AG04449 (cell line): ENCODE results near the gene HOXD11.
A peak's percentile ranks its signal among the peaks of the same experiment; 100 is the strongest.

Source experiments
- CTCF ChIA-PET: fragments of 350-600 bp; formaldehyde crosslinking; extraction: SDS; loops from one replicate; lab custom pipeline; 2021; ENCODE audit warnings: antibody characterized with exemption; lab: Yijun Ruan, JAX
- POLR2A ChIA-PET: fragments of 400-600, 350-600 bp; formaldehyde crosslinking; extraction: SDS; loops from one replicate; lab custom pipeline; 2020; ENCODE audit warnings: antibody characterized with exemption, inconsistent platforms; lab: Yijun Ruan, JAX
- DNase-seq: peaks from one replicate; pipeline ENCODE4 v3.0.0-alpha.2; 2010; ENCODE audit warnings: low read depth, low spot score
- H3K4me3 ChIP-seq: 2 replicates; pipeline ENCODE4 v1.5.1; 2011; ENCODE audit warnings: low read depth, mild to moderate bottlenecking, control low read depth, low read length
- TF ChIP-seq, protein P1 (sequence below): IDR thresholded peaks from one replicate; pipeline ENCODE4 v1.5.1; 2011; ENCODE audit warnings: mild to moderate bottlenecking, moderate library complexity, low read length, control low read depth, inconsistent platforms; ENCODE audit not compliant: insufficient read depth; ENCODE audit errors: missing control alignments

HOXD11 gene

DNA sequence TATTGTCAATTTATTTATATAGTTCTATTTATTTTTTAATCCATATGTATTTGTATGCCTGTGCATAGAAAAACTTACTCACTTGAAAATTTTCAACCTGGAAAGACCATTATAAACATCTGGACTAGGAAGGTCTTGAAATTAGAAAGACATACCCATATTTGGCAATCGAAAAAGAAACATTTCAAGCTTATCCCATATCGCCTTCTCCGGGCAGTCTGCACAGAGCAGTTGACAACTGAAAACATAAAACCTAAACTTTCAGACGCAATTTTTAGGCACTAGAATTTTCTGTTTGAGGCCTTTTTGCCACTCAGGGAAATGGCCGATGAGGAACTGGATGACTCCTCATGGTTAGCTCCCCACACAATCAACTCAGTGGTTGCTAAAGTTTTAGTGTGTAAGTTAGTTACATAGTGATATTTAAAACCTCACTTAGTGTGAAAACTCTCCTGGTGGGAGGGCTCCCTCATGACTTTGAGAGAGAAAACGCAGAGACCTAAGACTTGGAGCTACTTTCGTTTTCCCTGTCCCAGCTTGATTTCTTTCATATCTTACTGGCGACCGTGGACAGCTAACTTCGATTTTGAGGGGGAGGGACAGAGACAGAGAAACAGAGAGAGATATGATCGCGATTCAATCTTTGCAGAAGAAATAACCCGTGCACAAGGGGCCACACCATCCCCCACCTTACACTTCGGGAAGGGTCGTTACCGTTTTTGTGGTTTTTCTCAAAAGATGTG, 10.7 kb upstream of the HOXD11 start:
- POLR2A ChIA-PET: no interaction called here
- TF ChIP-seq, protein P1, sequence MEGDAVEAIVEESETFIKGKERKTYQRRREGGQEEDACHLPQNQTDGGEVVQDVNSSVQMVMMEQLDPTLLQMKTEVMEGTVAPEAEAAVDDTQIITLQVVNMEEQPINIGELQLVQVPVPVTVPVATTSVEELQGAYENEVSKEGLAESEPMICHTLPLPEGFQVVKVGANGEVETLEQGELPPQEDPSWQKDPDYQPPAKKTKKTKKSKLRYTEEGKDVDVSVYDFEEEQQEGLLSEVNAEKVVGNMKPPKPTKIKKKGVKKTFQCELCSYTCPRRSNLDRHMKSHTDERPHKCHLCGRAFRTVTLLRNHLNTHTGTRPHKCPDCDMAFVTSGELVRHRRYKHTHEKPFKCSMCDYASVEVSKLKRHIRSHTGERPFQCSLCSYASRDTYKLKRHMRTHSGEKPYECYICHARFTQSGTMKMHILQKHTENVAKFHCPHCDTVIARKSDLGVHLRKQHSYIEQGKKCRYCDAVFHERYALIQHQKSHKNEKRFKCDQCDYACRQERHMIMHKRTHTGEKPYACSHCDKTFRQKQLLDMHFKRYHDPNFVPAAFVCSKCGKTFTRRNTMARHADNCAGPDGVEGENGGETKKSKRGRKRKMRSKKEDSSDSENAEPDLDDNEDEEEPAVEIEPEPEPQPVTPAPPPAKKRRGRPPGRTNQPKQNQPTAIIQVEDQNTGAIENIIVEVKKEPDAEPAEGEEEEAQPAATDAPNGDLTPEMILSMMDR: no peak
- CTCF ChIA-PET: interaction anchor here (0.8 to 6.3 kb wide), 25 partner anchors 8 to 1401 kb away, joined by 3 to 93 read pairs (median 6); partner anchors contain the start of genes EVX2 and HOXD9
- no peak for DNase-seq
- H3K4me3 ChIP-seq: no peak overlapping the region

DNA sequence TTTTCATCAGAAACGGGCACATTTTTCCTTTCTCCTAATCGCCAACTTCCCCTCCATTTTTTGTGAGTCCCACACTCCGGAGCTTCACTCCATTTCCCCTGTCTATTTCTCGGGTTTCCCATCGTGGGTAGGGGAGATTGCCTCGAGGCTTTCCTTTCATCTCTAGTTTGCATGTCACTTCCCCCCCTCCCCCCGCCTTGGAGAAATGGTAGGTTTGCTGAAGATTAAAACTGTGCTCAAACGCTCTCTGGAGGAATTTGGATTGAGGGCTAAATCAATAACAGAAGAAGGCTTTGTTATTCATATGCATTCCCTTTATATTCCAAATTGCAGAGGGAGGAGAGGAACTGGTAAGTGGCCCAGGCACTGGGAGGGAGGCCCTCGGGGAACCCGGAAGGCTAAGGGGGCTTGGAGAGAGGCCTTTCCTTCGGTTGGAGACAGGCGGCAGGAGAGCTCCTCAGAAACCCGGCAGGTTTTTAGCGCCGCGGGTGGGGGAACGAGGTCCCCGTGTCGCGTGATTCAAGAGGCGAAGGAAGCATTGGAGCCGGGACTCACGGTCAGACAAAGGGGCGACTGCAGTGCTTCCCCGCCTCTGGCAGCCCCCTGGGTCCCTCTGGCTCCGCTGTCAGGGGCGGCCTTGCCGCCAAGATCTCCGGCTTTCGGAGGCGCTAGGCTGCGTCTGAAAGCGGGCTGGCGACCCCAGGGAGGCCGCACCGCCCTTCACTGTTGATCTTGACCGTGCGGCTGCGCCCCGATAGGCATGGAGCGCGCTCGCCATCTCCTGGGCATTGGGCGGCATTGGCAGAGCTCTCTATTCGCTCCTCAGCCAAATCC, 9.9 kb upstream of the HOXD11 start:
- H3K4me3 ChIP-seq: peak overlapping the region; percentile 45
- DNase-seq: no peak
- ChIA-PET CTCF (interaction anchor here (0.5 to 6.3 kb wide), 32 partner anchors 9 to 1402 kb away, joined by 3 to 93 read pairs (median 4); partner anchors contain the start of genes EVX2 and HOXD9), POLR2A (no interaction called here)
- TF ChIP-seq, protein P1: peak; percentile 91

GRCh38 chr2:176097820-176098365, 9.2 kb upstream of the HOXD11 start:
- no peak for DNase-seq
- no peak overlapping the region for H3K4me3 ChIP-seq
- ChIA-PET CTCF (interaction anchor here (0.5 to 6.3 kb wide), 27 partner anchors 9 to 1403 kb away, joined by 3 to 93 read pairs (median 6); partner anchors contain the start of genes EVX2 and HOXD9), POLR2A (no interaction called here)
- TF ChIP-seq, protein P1: no peak

DNA sequence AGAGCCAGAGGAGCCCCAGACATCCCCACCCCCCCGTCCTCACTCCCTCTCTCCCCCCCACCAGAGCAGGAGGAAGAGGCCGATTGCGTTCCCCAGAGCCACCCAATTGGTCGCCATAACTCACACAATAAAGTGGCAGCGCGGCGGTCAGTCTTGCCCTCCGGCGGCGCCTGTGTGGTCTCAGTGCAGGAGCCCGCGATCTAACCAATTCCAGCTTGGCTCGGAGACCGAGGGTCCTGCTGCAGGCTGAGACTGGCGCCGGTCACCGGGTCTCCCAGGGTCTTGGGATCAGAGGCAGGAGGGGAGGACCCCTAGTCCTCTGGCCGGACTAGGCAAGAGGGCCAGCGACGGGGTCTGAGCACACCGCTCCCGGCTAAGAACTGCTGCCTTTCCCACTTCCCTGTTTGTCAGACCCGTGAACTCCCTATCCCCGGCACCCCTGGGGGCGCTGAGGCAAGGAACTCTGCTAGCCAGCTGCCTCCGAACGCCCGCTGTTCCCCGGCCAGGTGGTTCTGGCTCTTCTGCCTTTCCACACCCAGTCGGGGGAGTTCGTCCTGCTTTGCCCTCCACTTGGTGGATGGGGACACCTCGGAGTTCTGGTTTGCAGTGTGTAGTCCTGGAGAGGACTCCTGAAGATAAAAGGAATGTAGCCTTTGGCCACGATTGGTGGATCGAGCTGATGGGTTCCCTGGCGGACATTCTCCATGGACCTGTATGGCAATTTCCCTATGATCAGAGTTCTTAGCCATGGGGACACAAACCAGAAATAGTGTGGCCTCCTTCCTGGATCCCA, 8.5 kb upstream of the HOXD11 start:
- no peak for DNase-seq
- POLR2A ChIA-PET: no interaction called here
- TF ChIP-seq, protein P1: no peak
- no peak overlapping the region for H3K4me3 ChIP-seq
- CTCF ChIA-PET: interaction anchor here (0.7 to 6.3 kb wide), 12 partner anchors 10 to 1399 kb away, joined by 3 to 93 read pairs (median 16); partner anchors contain the start of gene EVX2

DNA sequence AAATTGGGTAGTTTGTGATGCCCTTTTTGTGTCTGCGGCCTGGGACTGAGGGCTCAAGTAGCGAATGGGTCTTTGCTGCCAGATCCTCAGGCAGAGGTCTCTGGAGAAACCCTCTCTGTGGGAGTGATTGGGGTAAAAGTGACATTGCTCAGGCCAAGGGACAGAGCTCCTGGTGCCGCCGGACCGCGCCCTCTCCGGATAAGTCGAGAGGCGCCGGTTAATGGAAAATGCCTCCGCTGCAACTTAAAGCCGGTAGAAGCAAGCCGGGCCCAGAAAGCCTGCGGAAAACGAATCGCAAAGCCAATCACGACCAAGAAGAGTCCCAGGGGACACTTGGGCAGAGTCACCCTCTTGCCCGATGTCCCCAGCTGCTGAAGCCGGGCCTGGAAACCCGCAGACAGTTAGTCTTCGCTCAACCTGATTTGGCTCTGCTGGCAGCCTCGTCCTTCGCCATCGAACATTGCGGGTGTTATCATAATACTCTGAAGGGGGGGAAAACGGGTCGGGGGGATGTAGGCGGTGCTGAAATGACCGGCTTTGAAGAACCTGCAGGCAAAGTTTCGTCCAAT, 7.8 kb upstream of the HOXD11 start:
- no peak for DNase-seq
- CTCF ChIA-PET: interaction anchor here (4.4 to 6.3 kb wide), 3 partner anchors 13 to 848 kb away, joined by 39 to 93 read pairs (median 82); no protein-coding TSS in a partner anchor

More for the DNA sequence above, 7.8 kb upstream of the HOXD11 start:
- H3K4me3 ChIP-seq: no peak overlapping the region
- POLR2A ChIA-PET: no interaction called here
- TF ChIP-seq, protein P1: no peak
